GM12875 (cell line): ENCODE results near the gene LTO1.
"Not testable (repeated sequence)": the region's sequence is repeated elsewhere in the genome, so short reads cannot be mapped to it uniquely, and the experiment has no call there.

Experiments used
- H3K4me3 ChIP-seq: one replicate; pipeline ENCODE4 v1.5.1; 2011; ENCODE audit warnings: low read depth, low read length, control low read depth
- CTCF ChIP-seq: IDR thresholded peaks from 2 replicates; pipeline ENCODE4 v1.5.1; 2011; ENCODE audit warnings: low read depth, mild to moderate bottlenecking, control low read depth, inconsistent platforms, low read length, moderate library complexity, borderline replicate concordance; ENCODE audit not compliant: insufficient read depth

LTO1 gene

GRCh38 chr11:69695581-69695980, 20.4 kb upstream of the LTO1 start:
- H3K4me3 ChIP-seq: no peak overlapping the region
- no peak for TF ChIP-seq CTCF

GRCh38 chr11:69694781-69695180, 19.6 kb upstream of the LTO1 start:
- TF ChIP-seq CTCF: no peak
- no peak overlapping the region for H3K4me3 ChIP-seq

- H3K4me3 ChIP-seq: no peak overlapping the region
- TF ChIP-seq CTCF: no peak
Observed at GRCh38 chr11:69692422-69692821, 17.3 kb upstream of the LTO1 start.

GRCh38 chr11:69691463-69691862, 16.3 kb upstream of the LTO1 start:
- no peak for TF ChIP-seq CTCF
- H3K4me3 ChIP-seq: no peak overlapping the region

GRCh38 chr11:69689484-69690319, 14.5 kb upstream of the LTO1 start:
- H3K4me3 ChIP-seq: no peak overlapping the region
- TF ChIP-seq CTCF: no peak

- not testable (repeated sequence) for H3K4me3 ChIP-seq
Observed at GRCh38 chr11:69687969-69688771, 13.0 kb upstream of the LTO1 start.

- TF ChIP-seq CTCF: no peak
- no peak overlapping the region for H3K4me3 ChIP-seq
Observed at GRCh38 chr11:69686856-69687255, 11.7 kb upstream of the LTO1 start.
